ENCODE measurements around the gene ECT2L.

ECT2L gene

GRCh38 chr6:138821519-138821918 is 25.6 kb downstream of the ECT2L start:
- H3K9me3 ChIP-seq (ENCODE audit: control insufficient read depth in 1 of 2, low read length in 2 of 2): no peaks in the 10 kb centered on the region
- no peaks in the 10 kb centered on the region for H3K27me3 ChIP-seq (ENCODE audit: control insufficient read depth in 1 of 2, insufficient read depth in 2 of 2, low read length in 2 of 2)

GRCh38 chr6:138824482-138825144 is 28.7 kb downstream of the ECT2L start:
- H3K9ac ChIP-seq (ENCODE audit: low read depth in 1 of 2, low read length in 2 of 2): no peak overlapping the region
- H3K27ac ChIP-seq (ENCODE audit: low read depth, low read length): no peak overlapping the region
- no peak overlapping the region for H3K4me3 ChIP-seq (ENCODE audit: low read depth in 1 of 2, low read length in 2 of 2)
- no peaks in the 10 kb centered on the region for H3K9me3 ChIP-seq (ENCODE audit: control insufficient read depth in 1 of 2, low read length in 2 of 2)
- no peaks in the 10 kb centered on the region for H3K4me1 ChIP-seq (ENCODE audit: control insufficient read depth in 1 of 2, insufficient read depth in 2 of 2, low read length in 2 of 2)
- no peaks in the 10 kb centered on the region for H3K27me3 ChIP-seq (ENCODE audit: control insufficient read depth in 1 of 2, insufficient read depth in 2 of 2, low read length in 2 of 2)
- H3K36me3 ChIP-seq (ENCODE audit: control insufficient read depth in 1 of 2, insufficient read depth in 2 of 2, low read length in 2 of 2): no peaks in the 10 kb centered on the region

More at GRCh38 chr6:138821519-138821918, 25.6 kb downstream of the ECT2L start:
- Histone ChIP-seq H3K9ac (ENCODE audit: low read depth in 1 of 2, low read length in 2 of 2) (no peak overlapping the region), H3K4me3 (ENCODE audit: low read depth in 1 of 2, low read length in 2 of 2) (no peak overlapping the region), H3K4me1 (ENCODE audit: control insufficient read depth in 1 of 2, insufficient read depth in 2 of 2, low read length in 2 of 2) (peaks cover 11 to 13% of the 10 kb centered on the region in 2 donors), H3K36me3 (ENCODE audit: control insufficient read depth in 1 of 2, insufficient read depth in 2 of 2, low read length in 2 of 2) (no peaks in the 10 kb centered on the region), H3K27ac (ENCODE audit: low read depth, low read length) (no peak overlapping the region)

- Histone ChIP-seq H3K4me1 (ENCODE audit: control insufficient read depth in 1 of 2, insufficient read depth in 2 of 2, low read length in 2 of 2) (no peaks in the 10 kb centered on the region), H3K9ac (ENCODE audit: low read depth in 1 of 2, low read length in 2 of 2) (no peak overlapping the region), H3K36me3 (ENCODE audit: control insufficient read depth in 1 of 2, insufficient read depth in 2 of 2, low read length in 2 of 2) (no peaks in the 10 kb centered on the region), H3K27ac (ENCODE audit: low read depth, low read length) (no peak overlapping the region), H3K4me3 (ENCODE audit: low read depth in 1 of 2, low read length in 2 of 2) (no peak overlapping the region), H3K9me3 (ENCODE audit: control insufficient read depth in 1 of 2, low read length in 2 of 2) (no peaks in the 10 kb centered on the region), H3K27me3 (ENCODE audit: control insufficient read depth in 1 of 2, insufficient read depth in 2 of 2, low read length in 2 of 2) (no peaks in the 10 kb centered on the region)
Observed at GRCh38 chr6:138830248-138830647, 34.4 kb downstream of the ECT2L start.

GRCh38 chr6:138832182-138832581 is 36.3 kb downstream of the ECT2L start:
- H3K27ac ChIP-seq (ENCODE audit: low read depth, low read length): no peak overlapping the region
- H3K36me3 ChIP-seq (ENCODE audit: control insufficient read depth in 1 of 2, insufficient read depth in 2 of 2, low read length in 2 of 2): no peaks in the 10 kb centered on the region

GRCh38 chr6:138833816-138834539 is 38.1 kb downstream of the ECT2L start:
- Histone ChIP-seq H3K27ac (ENCODE audit: low read depth, low read length) (no peak overlapping the region), H3K4me1 (ENCODE audit: control insufficient read depth in 1 of 2, insufficient read depth in 2 of 2, low read length in 2 of 2) (no peaks in the 10 kb centered on the region), H3K36me3 (ENCODE audit: control insufficient read depth in 1 of 2, insufficient read depth in 2 of 2, low read length in 2 of 2) (no peaks in the 10 kb centered on the region), H3K9ac (ENCODE audit: low read depth in 1 of 2, low read length in 2 of 2) (no peak overlapping the region), H3K9me3 (ENCODE audit: control insufficient read depth in 1 of 2, low read length in 2 of 2) (no peaks in the 10 kb centered on the region), H3K4me3 (ENCODE audit: low read depth in 1 of 2, low read length in 2 of 2) (no peak overlapping the region), H3K27me3 (ENCODE audit: control insufficient read depth in 1 of 2, insufficient read depth in 2 of 2, low read length in 2 of 2) (no peaks in the 10 kb centered on the region)

More at GRCh38 chr6:138832182-138832581, 36.3 kb downstream of the ECT2L start:
- Histone ChIP-seq H3K9me3 (ENCODE audit: control insufficient read depth in 1 of 2, low read length in 2 of 2) (no peaks in the 10 kb centered on the region), H3K4me3 (ENCODE audit: low read depth in 1 of 2, low read length in 2 of 2) (no peak overlapping the region), H3K4me1 (ENCODE audit: control insufficient read depth in 1 of 2, insufficient read depth in 2 of 2, low read length in 2 of 2) (no peaks in the 10 kb centered on the region), H3K9ac (ENCODE audit: low read depth in 1 of 2, low read length in 2 of 2) (no peak overlapping the region), H3K27me3 (ENCODE audit: control insufficient read depth in 1 of 2, insufficient read depth in 2 of 2, low read length in 2 of 2) (no peaks in the 10 kb centered on the region)

- no peak overlapping the region for H3K4me3 ChIP-seq (ENCODE audit: low read depth in 1 of 2, low read length in 2 of 2)
- H3K27ac ChIP-seq (ENCODE audit: low read depth, low read length): no peak overlapping the region
- no peaks in the 10 kb centered on the region for H3K27me3 ChIP-seq (ENCODE audit: control insufficient read depth in 1 of 2, insufficient read depth in 2 of 2, low read length in 2 of 2)
- no peak overlapping the region for H3K9ac ChIP-seq (ENCODE audit: low read depth in 1 of 2, low read length in 2 of 2)
- H3K36me3 ChIP-seq (ENCODE audit: control insufficient read depth in 1 of 2, insufficient read depth in 2 of 2, low read length in 2 of 2): no peaks in the 10 kb centered on the region
- H3K9me3 ChIP-seq (ENCODE audit: control insufficient read depth in 1 of 2, low read length in 2 of 2): no peaks in the 10 kb centered on the region
- H3K4me1 ChIP-seq (ENCODE audit: control insufficient read depth in 1 of 2, insufficient read depth in 2 of 2, low read length in 2 of 2): no peaks in the 10 kb centered on the region
Observed at GRCh38 chr6:138837246-138837645, 41.4 kb downstream of the ECT2L start.

- Histone ChIP-seq H3K9ac (ENCODE audit: low read depth in 1 of 2, low read length in 2 of 2) (no peak overlapping the region), H3K4me3 (ENCODE audit: low read depth in 1 of 2, low read length in 2 of 2) (no peak overlapping the region), H3K36me3 (ENCODE audit: control insufficient read depth in 1 of 2, insufficient read depth in 2 of 2, low read length in 2 of 2) (no peaks in the 10 kb centered on the region), H3K27ac (ENCODE audit: low read depth, low read length) (no peak overlapping the region), H3K9me3 (ENCODE audit: control insufficient read depth in 1 of 2, low read length in 2 of 2) (no peaks in the 10 kb centered on the region), H3K4me1 (ENCODE audit: control insufficient read depth in 1 of 2, insufficient read depth in 2 of 2, low read length in 2 of 2) (peaks cover 5 to 6% of the 10 kb centered on the region in 2 donors), H3K27me3 (ENCODE audit: control insufficient read depth in 1 of 2, insufficient read depth in 2 of 2, low read length in 2 of 2) (no peaks in the 10 kb centered on the region)
Observed at GRCh38 chr6:138844192-138844591, 48.3 kb downstream of the ECT2L start.

- H3K36me3 ChIP-seq (ENCODE audit: control insufficient read depth in 1 of 2, insufficient read depth in 2 of 2, low read length in 2 of 2): no peaks in the 10 kb centered on the region
- no peak overlapping the region for H3K27ac ChIP-seq (ENCODE audit: low read depth, low read length)
- peaks cover 5 to 6% of the 10 kb centered on the region in 2 donors for H3K4me1 ChIP-seq (ENCODE audit: control insufficient read depth in 1 of 2, insufficient read depth in 2 of 2, low read length in 2 of 2)
- no peaks in the 10 kb centered on the region for H3K9me3 ChIP-seq (ENCODE audit: control insufficient read depth in 1 of 2, low read length in 2 of 2)
- no peak overlapping the region for H3K4me3 ChIP-seq (ENCODE audit: low read depth in 1 of 2, low read length in 2 of 2)
- H3K27me3 ChIP-seq (ENCODE audit: control insufficient read depth in 1 of 2, insufficient read depth in 2 of 2, low read length in 2 of 2): no peaks in the 10 kb centered on the region
- H3K9ac ChIP-seq (ENCODE audit: low read depth in 1 of 2, low read length in 2 of 2): no peak overlapping the region
Observed at GRCh38 chr6:138847884-138848283, 52.0 kb downstream of the ECT2L start.

GRCh38 chr6:138848461-138848860 is 52.6 kb downstream of the ECT2L start:
- Histone ChIP-seq H3K9ac (ENCODE audit: low read depth in 1 of 2, low read length in 2 of 2) (no peak overlapping the region), H3K9me3 (ENCODE audit: control insufficient read depth in 1 of 2, low read length in 2 of 2) (no peaks in the 10 kb centered on the region), H3K27ac (ENCODE audit: low read depth, low read length) (no peak overlapping the region), H3K36me3 (ENCODE audit: control insufficient read depth in 1 of 2, insufficient read depth in 2 of 2, low read length in 2 of 2) (no peaks in the 10 kb centered on the region), H3K4me3 (ENCODE audit: low read depth in 1 of 2, low read length in 2 of 2) (no peak overlapping the region), H3K4me1 (ENCODE audit: control insufficient read depth in 1 of 2, insufficient read depth in 2 of 2, low read length in 2 of 2) (peaks cover 5 to 6% of the 10 kb centered on the region in 2 donors), H3K27me3 (ENCODE audit: control insufficient read depth in 1 of 2, insufficient read depth in 2 of 2, low read length in 2 of 2) (no peaks in the 10 kb centered on the region)

GRCh38 chr6:138849791-138850190 is 53.9 kb downstream of the ECT2L start:
- H3K9me3 ChIP-seq (ENCODE audit: control insufficient read depth in 1 of 2, low read length in 2 of 2): no peaks in the 10 kb centered on the region
- H3K27ac ChIP-seq (ENCODE audit: low read depth, low read length): no peak overlapping the region
- no peak overlapping the region for H3K9ac ChIP-seq (ENCODE audit: low read depth in 1 of 2, low read length in 2 of 2)
- H3K4me1 ChIP-seq (ENCODE audit: control insufficient read depth in 1 of 2, insufficient read depth in 2 of 2, low read length in 2 of 2): no peaks in the 10 kb centered on the region
- H3K27me3 ChIP-seq (ENCODE audit: control insufficient read depth in 1 of 2, insufficient read depth in 2 of 2, low read length in 2 of 2): no peaks in the 10 kb centered on the region
- H3K36me3 ChIP-seq (ENCODE audit: control insufficient read depth in 1 of 2, insufficient read depth in 2 of 2, low read length in 2 of 2): no peaks in the 10 kb centered on the region
- no peak overlapping the region for H3K4me3 ChIP-seq (ENCODE audit: low read depth in 1 of 2, low read length in 2 of 2)
